Measurements from ENCODE around the gene RTRAF.

Gene RTRAF

DNA sequence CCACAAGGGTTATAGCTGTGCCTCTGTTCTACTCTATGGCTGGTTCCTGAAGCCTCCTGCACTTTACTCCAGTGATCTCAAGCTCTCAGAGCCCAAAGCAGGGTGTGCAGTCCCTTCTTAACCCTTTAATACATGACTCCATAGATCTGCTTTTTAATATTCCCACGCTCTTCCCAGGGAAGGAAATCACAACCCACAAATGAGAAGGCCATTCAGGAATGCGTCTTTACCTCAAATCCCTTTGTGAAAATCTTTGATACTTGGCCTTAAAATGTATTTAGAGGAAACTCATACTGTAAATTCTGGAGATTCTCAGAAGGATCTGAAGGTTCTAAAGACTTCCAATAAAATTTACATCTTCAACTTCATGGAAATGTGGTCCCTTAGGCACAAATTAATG is 62.5 kb downstream of the RTRAF start:
- FAIRE-seq = no peak

DNA sequence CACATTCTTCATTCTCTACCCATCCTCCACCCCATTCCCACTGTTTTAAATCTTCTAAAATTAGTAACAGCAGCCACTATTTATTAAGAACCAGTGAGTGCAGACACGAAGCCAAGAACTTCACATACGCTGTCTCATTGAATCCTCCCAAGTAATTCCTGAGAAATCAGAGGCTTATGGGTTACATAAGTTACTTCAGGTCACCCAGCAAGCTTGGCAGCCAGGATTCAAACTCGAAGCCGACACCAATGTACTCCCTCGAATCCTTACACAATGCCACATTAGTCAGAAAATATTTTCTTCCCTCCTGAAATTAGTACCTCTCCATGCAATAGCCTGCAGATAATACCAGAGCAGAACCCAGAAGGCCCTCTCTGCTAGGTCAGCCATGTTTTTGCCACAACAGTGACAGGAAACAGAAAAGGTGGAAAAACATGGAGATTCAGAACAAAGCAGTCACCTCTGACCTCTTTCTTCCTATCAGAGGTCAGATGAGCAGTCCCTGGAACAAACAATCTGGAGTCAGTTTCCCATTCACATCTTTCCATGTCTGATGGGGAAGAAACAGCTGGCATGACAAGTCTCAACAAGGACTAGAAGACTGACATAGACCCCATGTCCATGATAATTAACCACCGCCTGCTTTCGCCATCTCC is 63.1 kb downstream of the RTRAF start:
- FAIRE-seq = no peak

DNA sequence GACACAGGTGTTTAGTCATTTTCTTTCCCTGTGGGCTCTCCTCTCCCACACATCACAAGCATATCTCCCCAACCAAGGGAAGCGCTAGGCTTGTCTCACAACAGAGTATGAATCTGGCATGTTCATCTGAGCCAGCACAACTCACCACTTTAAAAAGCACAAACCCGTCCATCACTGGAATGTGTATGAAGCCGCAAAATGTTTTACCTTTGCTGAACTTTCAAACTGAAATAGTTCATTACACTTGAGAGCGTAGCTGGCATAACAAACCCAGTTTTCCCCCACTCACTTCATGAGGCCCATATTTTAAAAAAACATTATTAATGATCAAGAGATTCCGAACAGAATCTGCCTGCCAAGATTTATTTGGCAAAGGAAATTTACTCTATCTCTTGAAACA is 63.7 kb downstream of the RTRAF start:
- no peak for FAIRE-seq

DNA sequence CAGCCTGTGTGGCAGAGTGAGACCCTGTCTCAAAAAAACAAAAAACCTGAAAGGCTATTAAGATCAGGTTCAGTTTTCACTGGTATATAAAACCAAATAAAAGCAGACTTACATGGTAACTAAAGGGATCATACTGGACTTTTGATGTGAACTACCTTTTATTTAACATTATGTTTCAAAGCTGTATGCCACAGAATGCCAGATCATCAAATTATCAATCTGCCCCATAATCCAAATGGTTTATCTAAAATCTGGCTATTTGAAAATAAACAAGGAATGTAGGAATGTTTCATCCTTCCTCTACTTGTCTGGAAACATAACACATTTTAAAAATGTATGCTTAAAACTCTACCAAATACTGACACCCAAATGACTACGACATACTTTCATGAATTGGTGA is 65.3 kb downstream of the RTRAF start:
- no peak for FAIRE-seq

DNA sequence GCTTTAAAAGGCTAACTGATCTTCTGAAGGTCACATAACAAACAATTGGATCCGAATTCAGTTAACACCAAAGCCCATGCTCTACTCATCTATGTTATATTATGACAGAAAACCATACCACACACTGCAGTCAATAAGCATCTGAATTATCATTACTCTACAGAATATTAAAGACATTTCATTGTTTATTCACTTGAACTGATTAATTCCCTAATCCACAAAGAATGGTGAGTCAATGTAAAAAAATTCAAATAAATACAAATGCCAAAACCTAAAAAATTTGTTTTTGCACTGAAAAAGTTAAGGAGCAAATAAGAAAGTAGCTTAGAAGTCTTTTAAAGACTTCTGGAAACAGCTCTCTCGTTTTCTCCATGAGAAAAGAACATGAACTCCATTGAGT is 65.8 kb downstream of the RTRAF start:
- FAIRE-seq = no peak

DNA sequence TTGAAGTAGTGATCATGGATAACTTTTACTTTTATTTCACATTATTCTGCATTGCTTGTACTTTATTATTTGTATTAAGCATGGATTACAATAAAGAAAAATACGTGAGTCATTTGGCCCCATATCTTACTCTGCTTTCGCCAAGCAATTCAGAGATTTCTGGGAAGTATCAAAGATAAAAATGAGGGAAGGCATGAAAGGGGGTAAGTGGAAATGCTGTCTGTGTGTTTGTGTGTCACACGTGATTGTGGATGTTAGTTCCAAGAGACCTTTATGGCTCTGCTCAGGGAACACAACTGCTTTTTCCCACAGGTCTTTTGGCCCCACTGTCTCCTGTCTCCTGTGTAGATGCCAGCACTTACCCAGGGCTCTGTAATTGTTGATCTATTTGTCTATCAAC is 69.0 kb downstream of the RTRAF start:
- FAIRE-seq = no peak

DNA sequence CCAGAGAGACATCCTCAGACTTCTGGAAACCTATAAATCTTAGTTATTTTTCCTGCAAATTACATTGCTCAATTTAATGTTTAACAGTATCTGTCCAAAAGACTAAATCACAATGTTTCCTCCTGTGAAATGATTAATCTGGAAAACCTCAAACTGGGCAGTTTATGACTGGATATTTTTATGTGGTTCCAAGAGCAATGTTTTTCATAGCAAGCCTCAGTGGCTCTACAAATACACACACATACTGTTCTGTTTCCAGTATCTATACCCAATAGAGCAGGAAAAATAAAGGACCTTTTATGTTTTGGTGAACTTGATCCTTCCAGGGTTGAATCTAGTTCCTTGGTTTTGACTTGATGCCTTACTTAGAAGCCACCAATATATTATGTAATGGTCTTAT is 70.3 kb downstream of the RTRAF start:
- FAIRE-seq = no peak

DNA sequence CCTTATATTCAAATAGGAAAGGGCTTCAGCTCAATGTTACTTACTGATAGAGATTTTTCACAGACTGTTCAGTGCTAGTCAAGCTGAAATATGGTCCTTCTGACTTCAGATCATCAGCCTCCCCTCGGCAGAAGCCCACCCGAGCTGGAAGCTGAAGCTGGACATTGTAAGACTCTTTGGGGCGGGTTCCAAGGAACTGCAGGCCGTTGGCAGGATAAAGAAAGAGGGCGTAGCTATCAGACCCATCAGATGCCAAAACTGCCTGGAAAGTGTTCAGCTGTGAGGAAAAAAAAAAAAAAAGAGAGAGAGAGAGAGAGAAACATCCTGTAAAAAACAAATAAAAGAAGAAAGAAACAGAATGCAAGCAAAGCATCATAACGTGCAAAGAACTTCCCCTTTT is 70.7 kb downstream of the RTRAF start:
- FAIRE-seq = no peak

All from colon (tissue), 2 donors.